SK-N-MC (cell line): ENCODE data around the gene URB2.

ENCODE experiments used
- EZH2 ChIP-seq: fragments of 200-600 bp; sonication (generic); IDR thresholded peaks from one replicate; pipeline ENCODE4 v1.6.1; 2017; ENCODE audit warnings: antibody characterized with exemption
- FOXP2 ChIP-seq: optimal IDR thresholded peaks from 2 replicates; pipeline ENCODE3; 2011; ENCODE audit warnings: mild to moderate bottlenecking, moderate library complexity; ENCODE audit not compliant: insufficient read depth; ENCODE audit errors: extremely low read length, control extremely low read depth
- POLR2AphosphoS5 ChIP-seq: IDR thresholded peaks from 2 replicates; pipeline ENCODE4 v1.6.1; 2012; ENCODE audit warnings: mild to moderate bottlenecking, low read depth, low read length, borderline replicate concordance

DNA sequence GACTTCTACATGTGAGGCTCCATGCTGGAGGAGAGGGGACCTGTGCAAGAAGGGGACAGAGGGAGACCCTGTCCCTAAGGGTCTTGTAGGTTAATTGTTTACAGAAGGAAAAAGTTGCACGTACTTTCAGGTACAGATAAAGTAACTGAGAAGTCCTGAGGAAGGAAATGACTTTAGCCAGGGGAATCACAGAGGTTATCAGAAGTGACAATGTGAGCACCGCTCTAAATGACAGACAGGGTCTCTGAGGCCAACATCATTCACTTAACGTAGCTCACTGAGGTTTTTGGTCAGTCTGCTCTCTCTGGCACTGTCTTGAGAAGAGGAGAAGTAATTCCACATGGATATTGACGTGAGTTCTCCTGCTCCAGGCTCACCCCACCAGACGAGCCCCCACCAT, 12.1 kb upstream of the URB2 start:
- TF ChIP-seq POLR2AphosphoS5 (no peak), EZH2 (no peak), FOXP2 (no peak)
